Activated T-helper 1 cell treated with anti-CD3 and anti-CD28 coated beads, Interleukin-12 subunit alpha, Interleukin-12 subunit beta, Interleukin-2, Interleukin-4 antibody, amounts not matched to agents 30 ng/mL and 10 ng/mL and 1 ng/mL, durations not matched to agents 14 hours and 24 hours and 36 hours (primary cell): ENCODE measurements around the gene FGF8. TPM values are rescaled to one million over a fixed set of nuclear protein-coding genes. Genes with fewer than 3 reads are reported as not detected.

ENCODE experiments used
- DNase-seq: peaks from one replicate; pipeline ENCODE4 v3.0.0; 2021; ENCODE audit warnings: low spot score
- H3K27ac Mint-ChIP-seq: one replicate; pipeline ENCODE4 v1.8.0; 2021; ENCODE audit warnings: mild to moderate bottlenecking, mixed read lengths
- H3K27me3 Mint-ChIP-seq: one replicate; pipeline ENCODE4 v1.8.0; 2022; ENCODE audit warnings: mild to moderate bottlenecking, moderate library complexity, mixed read lengths; ENCODE audit not compliant: insufficient read depth
- H3K36me3 Mint-ChIP-seq: one replicate; pipeline ENCODE4 v1.8.0; 2021; ENCODE audit warnings: low read depth, mixed read lengths
- H3K4me1 Mint-ChIP-seq: one replicate; pipeline ENCODE4 v1.8.0; 2021; ENCODE audit warnings: low read depth, mixed read lengths
- H3K4me3 Mint-ChIP-seq: one replicate; pipeline ENCODE4 v1.8.0; 2021; ENCODE audit warnings: mild to moderate bottlenecking, moderate library complexity, mixed read lengths
- H3K9me3 Mint-ChIP-seq: one replicate; pipeline ENCODE4 v1.8.0; 2021; ENCODE audit warnings: mixed read lengths
- intact Hi-C: fragments of 100-400 bp; cut with micrococcal nuclease; formaldehyde crosslinking; loops from one replicate; pipeline ENCODE4 v1.15.1; 2024
- total RNA-seq: library from RNA; stranded (reverse); gene quantifications from 2 replicates; pipeline ENCODE4 v1.2.3, GENCODE V29; 2022

FGF8 gene
- total RNA-seq, 1 donor from 2014 or later, result not detected

GRCh38 chr10:101772017-101772894, 3.7 kb downstream of the FGF8 start:
- intact Hi-C loops, result no loop called here
- Mint-ChIP-seq H3K36me3 (peaks cover 3% of the 10 kb centered on the region), H3K27me3 (peaks cover 50% of the 10 kb centered on the region)

GRCh38 chr10:101771380-101771779, 4.5 kb downstream of the FGF8 start:
- H3K4me3 Mint-ChIP-seq, result no peak overlapping the region
- no peaks in the 10 kb centered on the region for H3K36me3 Mint-ChIP-seq
- intact Hi-C loops, result no loop called here
- H3K4me1 Mint-ChIP-seq, result no peaks in the 10 kb centered on the region
- H3K9me3 Mint-ChIP-seq, result no peaks in the 10 kb centered on the region
- peaks cover 45% of the 10 kb centered on the region for H3K27me3 Mint-ChIP-seq
- DNase-seq, result no peak
- no peak overlapping the region for H3K27ac Mint-ChIP-seq

More at GRCh38 chr10:101772017-101772894, 3.7 kb downstream of the FGF8 start:
- H3K9me3 Mint-ChIP-seq, result no peaks in the 10 kb centered on the region
- no peak overlapping the region for H3K4me3 Mint-ChIP-seq
- no peak overlapping the region for H3K27ac Mint-ChIP-seq
- DNase-seq, result no peak
- no peaks in the 10 kb centered on the region for H3K4me1 Mint-ChIP-seq

- Mint-ChIP-seq H3K9me3 (no peaks in the 10 kb centered on the region), H3K36me3 (no peaks in the 10 kb centered on the region), H3K27me3 (peaks cover 51% of the 10 kb centered on the region), H3K4me1 (no peaks in the 10 kb centered on the region), H3K4me3 (no peak overlapping the region), H3K27ac (no peak overlapping the region)
- DNase-seq, result no peak
- intact Hi-C loops, result no loop called here
These were observed 5.3 kb downstream of the FGF8 start for GRCh38 chr10:101770331-101771215.

DNA sequence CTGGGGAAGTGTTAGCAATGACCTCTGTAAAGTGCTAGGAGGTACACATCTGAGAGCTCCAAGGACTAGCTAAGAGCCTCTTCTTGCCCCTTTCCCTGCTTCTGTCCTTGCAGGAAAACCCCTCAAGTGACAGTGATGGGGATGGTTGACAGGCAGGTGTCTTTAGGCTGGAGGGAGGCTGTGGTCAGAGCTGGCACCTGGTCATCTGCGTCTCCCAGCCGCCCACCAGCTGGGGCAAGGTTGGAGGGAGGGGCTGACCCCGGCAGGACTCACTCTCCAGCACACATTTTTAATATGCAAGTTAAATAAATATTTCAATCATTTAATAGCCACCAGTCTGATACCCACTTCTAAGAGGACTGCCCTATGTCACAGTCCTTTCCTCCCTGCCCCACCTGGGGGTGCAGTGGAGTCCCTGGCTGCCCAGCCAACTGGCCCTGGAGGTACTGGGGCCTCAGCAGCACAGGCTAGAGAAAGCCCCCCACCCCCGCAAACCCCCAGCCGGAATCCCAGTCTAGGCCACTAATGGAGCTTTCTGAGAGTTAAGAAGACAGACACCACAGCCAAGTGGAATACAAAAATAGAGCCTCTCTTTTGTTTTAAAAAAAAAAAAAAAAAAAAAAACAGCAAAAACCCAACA, 6.3 kb downstream of the FGF8 start:
- Mint-ChIP-seq H3K27me3 (peaks cover 51% of the 10 kb centered on the region), H3K36me3 (no peaks in the 10 kb centered on the region), H3K4me3 (no peak overlapping the region), H3K4me1 (no peaks in the 10 kb centered on the region), H3K27ac (no peak overlapping the region), H3K9me3 (no peaks in the 10 kb centered on the region)
- intact Hi-C loops, result no loop called here
- no peak for DNase-seq

DNA sequence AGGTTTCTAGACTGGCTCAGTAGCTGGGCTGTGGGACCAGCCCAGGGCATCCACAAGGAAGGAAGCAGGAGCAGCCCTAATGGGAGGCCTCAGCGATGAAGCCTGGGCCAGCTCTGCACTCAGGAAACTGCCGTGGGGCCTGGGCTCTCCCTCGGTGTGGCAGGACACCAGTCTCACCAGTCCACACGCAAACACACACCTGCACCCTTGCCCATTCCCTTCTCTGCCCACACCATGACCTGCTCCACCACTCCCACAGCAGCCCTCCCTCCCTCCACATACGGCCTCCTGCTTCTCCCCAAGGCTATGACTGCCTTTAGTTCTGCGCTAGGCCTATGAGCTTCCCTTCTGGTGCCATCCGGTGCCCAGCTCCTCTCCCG, 7.1 kb downstream of the FGF8 start:
- H3K4me3 Mint-ChIP-seq, result no peak overlapping the region
- H3K9me3 Mint-ChIP-seq, result no peaks in the 10 kb centered on the region
- DNase-seq, result no peak
- intact Hi-C loops, result no loop called here
- H3K36me3 Mint-ChIP-seq, result no peaks in the 10 kb centered on the region
- peaks cover 45% of the 10 kb centered on the region for H3K27me3 Mint-ChIP-seq
- no peak overlapping the region for H3K27ac Mint-ChIP-seq
- H3K4me1 Mint-ChIP-seq, result no peaks in the 10 kb centered on the region

- Mint-ChIP-seq H3K9me3 (no peaks in the 10 kb centered on the region), H3K4me1 (no peaks in the 10 kb centered on the region), H3K4me3 (no peak overlapping the region), H3K27ac (no peak overlapping the region), H3K36me3 (no peaks in the 10 kb centered on the region), H3K27me3 (peaks cover 42% of the 10 kb centered on the region)
- intact Hi-C loops, result no loop called here
- DNase-seq, result no peak
These were observed 7.7 kb downstream of the FGF8 start for GRCh38 chr10:101767966-101768790.

- no peak for DNase-seq
These were observed 8.3 kb downstream of the FGF8 start for GRCh38 chr10:101767600-101767945.

GRCh38 chr10:101766753-101767599, 8.9 kb downstream of the FGF8 start:
- H3K4me3 Mint-ChIP-seq, result no peak overlapping the region
- peaks cover 30% of the 10 kb centered on the region for H3K27me3 Mint-ChIP-seq
- H3K27ac Mint-ChIP-seq, result no peak overlapping the region
- H3K9me3 Mint-ChIP-seq, result no peaks in the 10 kb centered on the region
- H3K4me1 Mint-ChIP-seq, result no peaks in the 10 kb centered on the region
- intact Hi-C loops, result no loop called here
- H3K36me3 Mint-ChIP-seq, result no peaks in the 10 kb centered on the region
- no peak for DNase-seq

More at GRCh38 chr10:101767600-101767945, 8.3 kb downstream of the FGF8 start:
- H3K4me1 Mint-ChIP-seq, result no peaks in the 10 kb centered on the region
- H3K9me3 Mint-ChIP-seq, result no peaks in the 10 kb centered on the region
- intact Hi-C loops, result no loop called here
- no peak overlapping the region for H3K27ac Mint-ChIP-seq
- H3K4me3 Mint-ChIP-seq, result no peak overlapping the region
- H3K36me3 Mint-ChIP-seq, result no peaks in the 10 kb centered on the region
- H3K27me3 Mint-ChIP-seq, result peaks cover 36% of the 10 kb centered on the region

- Mint-ChIP-seq H3K36me3 (no peaks in the 10 kb centered on the region), H3K9me3 (no peaks in the 10 kb centered on the region)
These were observed 9.6 kb downstream of the FGF8 start for GRCh38 chr10:101766306-101766705.

GRCh38 chr10:101763141-101763846, 12.6 kb downstream of the FGF8 start:
- Mint-ChIP-seq H3K9me3 (no peaks in the 10 kb centered on the region), H3K4me1 (no peaks in the 10 kb centered on the region), H3K27ac (no peak overlapping the region)

More at GRCh38 chr10:101766306-101766705, 9.6 kb downstream of the FGF8 start:
- Mint-ChIP-seq H3K27me3 (peaks cover 23% of the 10 kb centered on the region), H3K27ac (no peak overlapping the region), H3K4me3 (no peak overlapping the region), H3K4me1 (no peaks in the 10 kb centered on the region)
- DNase-seq, result no peak
- intact Hi-C loops, result no loop called here

DNA sequence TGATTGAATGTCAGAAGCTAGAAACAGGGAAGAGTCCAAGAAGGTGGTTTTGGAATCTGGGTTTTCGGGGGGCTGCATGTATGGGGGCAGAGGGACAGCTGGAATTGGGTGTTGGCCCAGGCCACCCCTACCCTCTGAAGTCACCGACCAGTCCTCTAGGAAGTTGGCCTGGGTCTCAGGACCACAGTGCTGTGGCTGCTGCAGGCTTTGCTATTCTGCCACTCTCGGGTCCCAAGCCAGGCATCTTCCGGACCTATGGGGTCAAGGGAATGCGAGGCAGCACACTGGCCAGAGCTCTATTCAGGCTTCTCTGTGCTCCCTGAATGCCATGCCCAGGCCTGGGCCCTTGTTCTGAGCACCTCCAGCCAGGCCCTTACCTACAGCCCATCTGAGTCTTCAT, 13.2 kb downstream of the FGF8 start:
- H3K36me3 Mint-ChIP-seq, result no peaks in the 10 kb centered on the region
- H3K27ac Mint-ChIP-seq, result no peak overlapping the region
- intact Hi-C loops, result no loop called here
- no peaks in the 10 kb centered on the region for H3K9me3 Mint-ChIP-seq
- H3K27me3 Mint-ChIP-seq, result peaks cover 19% of the 10 kb centered on the region
- no peak overlapping the region for H3K4me3 Mint-ChIP-seq
- H3K4me1 Mint-ChIP-seq, result no peaks in the 10 kb centered on the region
- DNase-seq, result no peak

More at GRCh38 chr10:101763141-101763846, 12.6 kb downstream of the FGF8 start:
- no peaks in the 10 kb centered on the region for H3K36me3 Mint-ChIP-seq
- peaks cover 18% of the 10 kb centered on the region for H3K27me3 Mint-ChIP-seq
- intact Hi-C loops, result no loop called here
- no peak for DNase-seq
- H3K4me3 Mint-ChIP-seq, result no peak overlapping the region
